HG03442 (cell line): ENCODE measurements around the gene FSIP1.

Experiments
- ATAC-seq: cut with Tn5 transposase; IDR thresholded peaks from one replicate; pipeline ENCODE4 v1.9.1; 2021; ENCODE audit warnings: mild to moderate bottlenecking, moderate library complexity; ENCODE audit not compliant: unreplicated experiment

The FSIP1 gene

GRCh38 chr15:39625451-39625850 lies 157.2 kb downstream of the FSIP1 start:
- no peak for ATAC-seq

GRCh38 chr15:39624806-39625205 lies 157.8 kb downstream of the FSIP1 start:
- peak; percentile 39 for ATAC-seq

GRCh38 chr15:39623529-39623931 lies 159.1 kb downstream of the FSIP1 start:
- ATAC-seq: peak; percentile 93

- ATAC-seq: no peak
Measured at GRCh38 chr15:39622660-39623516, 159.8 kb downstream of the FSIP1 start.

GRCh38 chr15:39621976-39622375 lies 160.7 kb downstream of the FSIP1 start:
- no peak for ATAC-seq

GRCh38 chr15:39621210-39621609 lies 161.4 kb downstream of the FSIP1 start:
- no peak for ATAC-seq

DNA sequence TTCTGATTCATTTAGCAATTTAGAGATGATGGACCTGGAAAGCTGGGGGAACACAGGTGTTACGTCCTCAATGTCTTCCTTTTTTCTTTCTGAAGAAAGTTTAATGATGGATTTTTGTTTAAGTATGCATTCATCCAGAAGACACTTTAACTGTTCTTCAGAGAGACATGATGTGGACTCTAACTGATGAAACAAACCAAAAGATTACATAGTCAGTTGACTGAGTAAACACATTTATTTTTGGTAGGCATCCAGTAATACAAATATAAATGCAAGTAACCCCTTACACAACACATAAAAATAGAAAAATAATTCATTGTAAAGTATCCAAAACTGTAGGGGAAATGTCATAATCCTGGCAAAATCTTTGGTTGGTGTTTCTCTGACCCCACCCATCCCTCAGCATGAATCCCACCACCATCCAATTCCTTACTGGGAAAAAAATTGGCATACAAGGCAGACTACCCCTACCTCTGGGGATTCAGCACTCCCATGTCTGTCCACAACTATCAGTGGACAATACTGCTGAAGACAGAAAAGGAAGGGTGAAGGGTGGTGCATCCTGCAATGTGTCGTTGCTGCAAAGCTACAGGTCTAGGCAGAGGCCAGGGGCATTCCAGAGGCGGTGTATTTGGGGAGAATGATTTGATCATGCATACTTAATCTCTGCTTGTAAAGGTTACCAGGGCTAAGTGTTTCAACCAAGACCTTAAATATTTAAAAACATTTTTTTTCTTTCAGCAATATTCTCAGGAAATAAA lies 164.4 kb downstream of the FSIP1 start:
- ATAC-seq: no peak

GRCh38 chr15:39616731-39617455 lies 165.7 kb downstream of the FSIP1 start:
- ATAC-seq: no peak

- ATAC-seq: no peak
Measured at GRCh38 chr15:39613861-39614260, 168.8 kb downstream of the FSIP1 start.

GRCh38 chr15:39613271-39613670 lies 169.4 kb downstream of the FSIP1 start:
- no peak for ATAC-seq

DNA sequence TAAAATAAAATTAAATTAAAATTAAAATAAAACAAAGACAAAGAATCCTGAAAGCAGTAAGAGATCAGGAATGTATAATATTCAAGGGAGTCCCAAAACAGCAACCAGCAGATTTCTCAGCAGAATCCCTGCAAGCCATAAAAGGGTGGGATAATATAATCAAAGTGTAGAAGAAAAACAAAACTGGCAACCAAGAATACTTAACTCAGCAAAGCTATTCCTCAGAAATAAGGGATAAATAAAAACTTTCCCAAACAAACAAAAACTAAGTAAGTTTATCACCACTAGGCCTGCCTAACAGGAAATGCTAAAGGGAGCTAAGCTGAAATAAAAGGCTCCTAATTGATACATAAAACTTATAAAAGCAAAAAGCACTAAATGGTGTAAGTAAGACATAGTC lies 172.0 kb downstream of the FSIP1 start:
- ATAC-seq: no peak

DNA sequence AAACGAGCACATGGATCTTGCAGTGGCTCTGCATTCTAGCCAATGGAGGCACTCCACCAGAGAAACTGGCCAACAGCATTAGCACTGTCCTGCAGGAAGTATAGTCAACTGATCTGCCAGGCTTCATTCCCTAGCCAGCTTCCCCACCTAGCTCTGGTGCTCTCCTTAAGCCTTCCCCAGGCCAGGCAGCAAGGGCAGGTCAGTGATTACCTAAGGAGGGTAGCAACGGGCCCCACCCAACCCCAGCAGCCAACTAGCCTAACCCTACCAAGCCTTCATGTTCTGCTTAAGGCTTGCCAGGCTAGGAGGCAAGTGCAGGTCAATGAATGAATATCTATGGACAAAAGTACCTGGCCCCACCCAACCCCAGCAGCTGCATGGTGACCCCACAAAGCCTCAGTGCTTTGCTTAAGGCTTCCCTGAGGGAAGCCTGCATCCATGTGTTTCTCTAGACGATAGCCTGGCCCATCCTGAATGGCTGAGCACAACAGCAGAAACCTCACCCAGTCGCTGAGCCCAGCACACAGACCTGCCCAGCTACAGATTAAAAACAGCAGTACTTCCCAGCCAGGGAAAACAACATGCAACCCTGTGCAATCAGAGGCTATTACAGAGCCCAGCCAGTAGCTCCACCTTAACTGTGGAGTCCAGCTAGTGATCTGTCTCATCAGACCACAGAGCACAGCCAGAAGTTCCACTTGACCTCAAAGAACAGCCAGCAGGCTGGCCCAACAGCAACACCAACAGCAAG lies 173.3 kb downstream of the FSIP1 start:
- ATAC-seq: no peak

DNA sequence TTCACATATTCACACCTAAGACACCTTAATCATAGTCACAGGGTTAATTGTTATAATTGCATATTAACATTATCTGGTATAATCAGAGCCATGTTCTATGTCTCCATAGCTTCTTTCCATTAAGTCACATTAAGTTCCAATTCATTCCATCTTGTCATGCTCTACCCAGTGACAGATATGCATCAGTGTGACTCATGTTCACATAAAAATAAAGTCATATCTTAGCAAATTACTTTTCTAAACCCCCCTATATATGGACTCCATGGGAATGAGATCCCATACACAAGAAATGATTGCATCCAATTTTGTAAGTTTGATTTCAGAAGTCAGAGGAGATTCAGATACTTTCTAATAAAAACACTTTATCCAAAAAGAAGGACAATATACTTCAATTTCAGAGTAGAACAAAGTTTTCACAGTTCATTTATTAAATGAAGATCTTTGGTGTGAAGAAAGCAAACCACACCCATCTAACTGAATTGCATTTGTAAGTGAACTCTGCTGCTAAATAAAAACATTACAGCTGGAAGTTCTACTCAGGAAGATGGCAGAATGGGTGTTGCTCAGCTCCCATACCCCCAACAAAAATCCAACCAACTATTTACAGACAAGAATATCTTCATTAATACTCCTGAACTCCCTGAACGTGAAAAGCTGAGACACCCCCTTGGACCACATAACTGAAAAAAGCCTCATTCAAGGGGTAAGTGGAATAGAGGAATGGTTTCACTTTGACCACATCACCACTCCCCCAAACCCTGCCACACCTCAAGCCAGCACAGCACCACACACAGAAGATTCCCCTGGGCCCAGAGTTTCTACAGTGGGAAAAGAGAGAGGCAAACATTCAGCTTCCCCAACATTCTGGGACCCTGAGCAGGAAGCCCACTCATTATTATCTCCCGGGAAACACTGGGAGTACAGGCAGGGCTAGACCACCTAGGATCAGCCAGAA lies 174.2 kb downstream of the FSIP1 start:
- no peak for ATAC-seq

DNA sequence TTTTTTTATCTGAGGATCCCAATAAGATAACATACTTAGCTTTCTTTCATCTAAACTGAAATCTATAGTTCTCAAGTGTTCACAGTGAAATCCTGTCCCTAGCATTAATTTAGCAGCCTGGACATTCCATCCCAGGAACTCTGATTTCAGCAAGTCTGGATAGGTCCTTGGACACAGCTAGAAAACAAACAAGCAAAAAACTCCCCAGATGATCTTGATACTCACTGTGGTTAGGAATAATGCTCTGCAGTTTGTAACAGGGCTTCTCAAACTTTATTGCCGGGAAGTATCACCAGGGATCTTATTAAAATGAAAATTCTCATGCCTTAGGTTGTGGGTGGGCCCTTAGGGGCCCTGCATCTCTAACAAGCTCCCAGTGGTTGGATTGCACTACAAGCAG lies 177.5 kb downstream of the FSIP1 start:
- ATAC-seq: no peak

DNA sequence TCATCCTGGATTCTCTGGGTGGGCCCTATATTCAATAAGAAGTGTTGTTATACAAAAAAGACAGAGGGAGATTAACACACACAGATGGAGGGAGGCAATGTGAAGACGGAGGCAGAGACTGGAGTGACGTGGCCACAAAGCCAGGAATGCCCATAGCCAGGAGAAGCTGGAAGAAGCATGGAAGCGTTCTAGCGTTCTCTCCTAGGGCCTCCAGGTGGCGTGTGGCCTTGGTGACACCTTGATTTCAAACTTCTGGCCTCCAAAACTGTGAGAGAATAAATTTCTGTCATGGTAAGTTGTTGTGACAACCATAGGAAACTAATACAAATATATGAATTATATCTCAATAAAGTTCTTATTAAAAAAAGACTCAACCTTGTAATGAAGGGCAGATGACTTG lies 180.5 kb downstream of the FSIP1 start:
- ATAC-seq: no peak

DNA sequence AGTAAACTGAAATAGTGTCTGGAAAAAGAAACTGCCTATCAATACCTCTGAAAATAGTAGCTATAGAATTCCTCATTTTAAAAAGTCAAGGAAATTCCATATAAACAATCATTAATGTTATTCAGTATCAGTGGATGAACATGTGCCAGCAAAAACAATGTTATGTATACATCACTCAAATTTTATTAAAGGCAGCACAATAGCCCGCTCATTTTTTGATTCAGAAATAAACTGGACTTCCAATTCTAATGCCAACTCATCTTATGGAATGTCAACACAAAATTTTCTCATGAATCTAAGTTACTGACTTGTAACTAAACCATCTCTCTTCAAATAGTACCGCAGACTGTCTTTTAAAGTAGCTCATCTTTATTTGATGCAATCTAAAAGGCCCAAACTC lies 182.8 kb downstream of the FSIP1 start:
- no peak for ATAC-seq

DNA sequence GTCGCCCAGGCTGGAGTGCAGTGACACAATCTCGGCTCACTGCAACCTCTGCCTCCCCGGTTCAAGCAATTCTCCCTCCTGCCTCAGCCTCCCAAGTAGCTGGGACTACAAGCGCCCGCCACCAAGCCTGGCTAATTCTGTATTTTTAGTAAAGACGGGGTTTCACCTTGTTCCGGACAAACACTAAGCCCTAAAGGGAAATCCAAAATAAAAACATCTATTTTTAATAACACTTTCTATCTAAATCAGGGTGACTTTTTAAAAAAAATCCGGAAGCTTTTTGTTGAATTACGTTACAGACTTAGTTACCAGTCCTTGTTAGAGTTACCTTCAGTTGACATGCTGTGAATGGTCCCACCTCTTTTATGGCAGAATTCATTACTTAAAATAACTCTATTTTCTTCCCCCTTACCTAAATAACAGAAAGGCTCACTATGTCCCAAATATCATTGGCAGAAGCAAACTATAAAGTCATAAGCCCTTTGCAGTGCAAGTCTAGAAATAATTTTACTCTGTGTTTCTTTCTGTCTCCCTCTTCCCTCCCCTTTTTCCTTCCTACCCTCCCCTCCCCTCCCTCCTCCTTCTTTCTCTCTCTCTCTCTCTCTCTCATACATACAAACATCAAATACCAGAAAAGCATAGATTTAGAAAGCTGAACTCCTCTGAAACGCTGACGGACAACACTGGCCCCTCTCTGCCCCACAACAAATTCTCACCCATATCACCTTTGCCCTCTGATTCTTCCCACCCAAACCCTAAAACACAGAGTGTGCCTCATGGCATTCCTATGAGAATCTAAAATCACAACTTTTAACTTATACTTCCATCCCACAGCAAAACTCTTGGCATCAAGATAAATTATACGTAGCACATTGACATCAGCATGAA lies 183.4 kb downstream of the FSIP1 start:
- ATAC-seq: no peak

DNA sequence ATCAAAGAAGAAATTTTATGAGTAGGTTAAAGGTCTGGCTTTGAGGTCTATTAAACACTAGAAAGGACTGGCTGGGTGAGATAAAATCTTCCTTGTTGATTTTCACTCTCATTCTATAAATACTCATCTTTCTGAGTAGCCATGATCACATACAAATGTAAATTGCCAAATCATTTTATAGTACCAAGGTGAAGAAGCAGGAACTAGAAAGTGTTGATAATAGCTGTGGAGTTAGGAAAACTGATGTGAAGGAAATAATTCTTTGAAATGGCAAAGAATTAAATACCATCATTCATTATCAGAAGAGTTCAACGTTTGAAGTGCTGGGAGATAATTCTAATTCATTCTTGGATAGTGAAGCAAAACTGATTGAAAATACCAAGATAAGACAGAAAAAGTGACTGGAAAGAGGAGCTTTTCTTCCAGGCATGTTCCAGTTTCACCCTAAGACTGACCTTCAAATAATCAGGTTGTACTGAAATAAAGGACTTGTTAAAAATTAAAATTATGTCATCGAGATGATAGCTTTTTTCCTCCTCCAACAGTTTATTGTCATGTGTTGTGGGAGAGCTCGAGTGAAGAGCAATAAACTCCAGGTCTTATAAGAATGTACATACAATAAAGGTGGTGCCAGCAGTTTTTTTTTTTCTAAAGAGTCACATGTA lies 184.3 kb downstream of the FSIP1 start:
- no peak for ATAC-seq
